K562 (cell line): ENCODE results near the gene TMEM129.

Experiments
- FOXA1 ChIP-seq: fragments of 450-650 bp; IDR thresholded peaks from 2 replicates; pipeline ENCODE4 v1.6.1; 2016; ENCODE audit warnings: mild to moderate bottlenecking, borderline replicate concordance
- GTF2F1 ChIP-seq: IDR thresholded peaks from 2 replicates; pipeline ENCODE4 v1.6.1; 2011; ENCODE audit warnings: low read depth, low read length, improper control_type of control experiment
- NFIX ChIP-seq: fragments of 250-450 bp; sonication (Bioruptor Pico); IDR thresholded peaks from 2 replicates; pipeline ENCODE4 v1.4.0; 2020; ENCODE audit warnings: low read depth, mild to moderate bottlenecking, moderate library complexity
- POLR2A ChIP-seq: fragments of 450-650 bp; conservative IDR thresholded peaks from 2 replicates; pipeline ENCODE4 v1.6.1; 2016
- POLR2AphosphoS5 ChIP-seq: IDR thresholded peaks from 2 replicates; pipeline ENCODE4 v1.6.1; 2011; ENCODE audit warnings: mild to moderate bottlenecking, low read depth, low read length, moderate library complexity; ENCODE audit not compliant: control insufficient read depth, insufficient read depth
- RAD51 ChIP-seq: fragments of 450-650 bp; IDR thresholded peaks from 2 replicates; pipeline ENCODE4 v1.7.1; 2016; ENCODE audit warnings: low read depth, mild to moderate bottlenecking, borderline replicate concordance
- SP1 ChIP-seq: sonication (generic); formaldehyde crosslinking; IDR thresholded peaks from 2 replicates; pipeline ENCODE4 v1.8.1; 2022; ENCODE audit warnings: mild to moderate bottlenecking, missing genetic modification reagents
- SRF ChIP-seq, 2 experiments: fragments of 250-450, 450-650 bp in 1 of 2; sonication (Bioruptor Pico) in 1 of 2; sonication (generic) in 1 of 2; formaldehyde crosslinking; IDR thresholded peaks; 2 replicates each; pipeline versions ENCODE4 v1.5.0 to v1.5.1; 2020 to 2022; ENCODE audit warnings: mild to moderate bottlenecking in 1 of 2, missing genetic modification reagents in 1 of 2
- TCF7 ChIP-seq: sonication (generic); IDR thresholded peaks from 2 replicates; pipeline ENCODE4 v1.6.1; 2016; ENCODE audit warnings: antibody characterized with exemption, borderline replicate concordance
- TCF7L2 ChIP-seq: fragments of 150-350 bp; IDR thresholded peaks from 2 replicates; pipeline ENCODE4 v1.6.1; 2016; ENCODE audit warnings: low read depth, mild to moderate bottlenecking, low read length, moderate library complexity
- ZFX ChIP-seq: sonication (generic); formaldehyde crosslinking; IDR thresholded peaks from 2 replicates; pipeline ENCODE4 v1.8.0; 2022; ENCODE audit warnings: mild to moderate bottlenecking, missing genetic modification reagents, moderate library complexity
- ZZZ3 ChIP-seq: fragments of 450-650 bp; IDR thresholded peaks from 2 replicates; pipeline ENCODE4 v1.6.1; 2016; ENCODE audit warnings: antibody characterized with exemption, mild to moderate bottlenecking, moderate library complexity
- TF ChIP-seq, protein P1 (sequence below): fragments of 450-650 bp; IDR thresholded peaks from 2 replicates; pipeline ENCODE4 v1.6.1; 2016; ENCODE audit warnings: borderline replicate concordance
- TF ChIP-seq, protein P2 (sequence below): fragments of 200-800 bp; sonication (Bioruptor generic); IDR thresholded peaks from 2 replicates; pipeline ENCODE4 v1.6.1; 2016; ENCODE audit warnings: missing genetic modification characterization, missing compliant biosample characterization

DNA sequence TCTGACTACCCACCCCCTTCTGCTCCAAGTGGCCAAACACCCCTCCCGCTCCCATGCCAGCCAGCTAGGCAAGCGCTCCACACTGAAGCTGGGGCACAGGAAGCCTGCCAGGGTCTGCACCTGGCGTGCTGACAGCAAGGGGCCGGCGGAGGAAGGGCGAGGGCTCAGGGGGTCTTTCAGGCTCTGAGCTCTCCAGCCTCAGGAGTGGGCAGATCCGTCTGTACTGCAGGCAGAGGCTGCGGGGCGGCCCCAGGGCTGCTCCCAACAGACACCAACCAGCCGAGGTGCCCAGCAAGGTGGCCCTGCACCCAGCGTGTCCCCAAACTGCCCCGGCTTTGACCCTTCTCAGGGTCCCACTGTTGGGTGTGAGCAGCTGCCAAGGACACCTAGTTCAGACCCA, 51.9 kb downstream of the TMEM129 start:
- no peak for TF ChIP-seq GTF2F1
- TF ChIP-seq TCF7, result no peak
- no peak for TF ChIP-seq NFIX (CRISPR knock-in tag)
- no peak for TF ChIP-seq SP1 (CRISPR knock-in tag)
- TF ChIP-seq ZZZ3, result no peak
- TF ChIP-seq, protein P1, sequence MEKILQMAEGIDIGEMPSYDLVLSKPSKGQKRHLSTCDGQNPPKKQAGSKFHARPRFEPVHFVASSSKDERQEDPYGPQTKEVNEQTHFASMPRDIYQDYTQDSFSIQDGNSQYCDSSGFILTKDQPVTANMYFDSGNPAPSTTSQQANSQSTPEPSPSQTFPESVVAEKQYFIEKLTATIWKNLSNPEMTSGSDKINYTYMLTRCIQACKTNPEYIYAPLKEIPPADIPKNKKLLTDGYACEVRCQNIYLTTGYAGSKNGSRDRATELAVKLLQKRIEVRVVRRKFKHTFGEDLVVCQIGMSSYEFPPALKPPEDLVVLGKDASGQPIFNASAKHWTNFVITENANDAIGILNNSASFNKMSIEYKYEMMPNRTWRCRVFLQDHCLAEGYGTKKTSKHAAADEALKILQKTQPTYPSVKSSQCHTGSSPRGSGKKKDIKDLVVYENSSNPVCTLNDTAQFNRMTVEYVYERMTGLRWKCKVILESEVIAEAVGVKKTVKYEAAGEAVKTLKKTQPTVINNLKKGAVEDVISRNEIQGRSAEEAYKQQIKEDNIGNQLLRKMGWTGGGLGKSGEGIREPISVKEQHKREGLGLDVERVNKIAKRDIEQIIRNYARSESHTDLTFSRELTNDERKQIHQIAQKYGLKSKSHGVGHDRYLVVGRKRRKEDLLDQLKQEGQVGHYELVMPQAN, result no peak
- no peak for TF ChIP-seq POLR2A
- no peak for TF ChIP-seq FOXA1
- no peak for TF ChIP-seq RAD51
- TF ChIP-seq, protein P2, sequence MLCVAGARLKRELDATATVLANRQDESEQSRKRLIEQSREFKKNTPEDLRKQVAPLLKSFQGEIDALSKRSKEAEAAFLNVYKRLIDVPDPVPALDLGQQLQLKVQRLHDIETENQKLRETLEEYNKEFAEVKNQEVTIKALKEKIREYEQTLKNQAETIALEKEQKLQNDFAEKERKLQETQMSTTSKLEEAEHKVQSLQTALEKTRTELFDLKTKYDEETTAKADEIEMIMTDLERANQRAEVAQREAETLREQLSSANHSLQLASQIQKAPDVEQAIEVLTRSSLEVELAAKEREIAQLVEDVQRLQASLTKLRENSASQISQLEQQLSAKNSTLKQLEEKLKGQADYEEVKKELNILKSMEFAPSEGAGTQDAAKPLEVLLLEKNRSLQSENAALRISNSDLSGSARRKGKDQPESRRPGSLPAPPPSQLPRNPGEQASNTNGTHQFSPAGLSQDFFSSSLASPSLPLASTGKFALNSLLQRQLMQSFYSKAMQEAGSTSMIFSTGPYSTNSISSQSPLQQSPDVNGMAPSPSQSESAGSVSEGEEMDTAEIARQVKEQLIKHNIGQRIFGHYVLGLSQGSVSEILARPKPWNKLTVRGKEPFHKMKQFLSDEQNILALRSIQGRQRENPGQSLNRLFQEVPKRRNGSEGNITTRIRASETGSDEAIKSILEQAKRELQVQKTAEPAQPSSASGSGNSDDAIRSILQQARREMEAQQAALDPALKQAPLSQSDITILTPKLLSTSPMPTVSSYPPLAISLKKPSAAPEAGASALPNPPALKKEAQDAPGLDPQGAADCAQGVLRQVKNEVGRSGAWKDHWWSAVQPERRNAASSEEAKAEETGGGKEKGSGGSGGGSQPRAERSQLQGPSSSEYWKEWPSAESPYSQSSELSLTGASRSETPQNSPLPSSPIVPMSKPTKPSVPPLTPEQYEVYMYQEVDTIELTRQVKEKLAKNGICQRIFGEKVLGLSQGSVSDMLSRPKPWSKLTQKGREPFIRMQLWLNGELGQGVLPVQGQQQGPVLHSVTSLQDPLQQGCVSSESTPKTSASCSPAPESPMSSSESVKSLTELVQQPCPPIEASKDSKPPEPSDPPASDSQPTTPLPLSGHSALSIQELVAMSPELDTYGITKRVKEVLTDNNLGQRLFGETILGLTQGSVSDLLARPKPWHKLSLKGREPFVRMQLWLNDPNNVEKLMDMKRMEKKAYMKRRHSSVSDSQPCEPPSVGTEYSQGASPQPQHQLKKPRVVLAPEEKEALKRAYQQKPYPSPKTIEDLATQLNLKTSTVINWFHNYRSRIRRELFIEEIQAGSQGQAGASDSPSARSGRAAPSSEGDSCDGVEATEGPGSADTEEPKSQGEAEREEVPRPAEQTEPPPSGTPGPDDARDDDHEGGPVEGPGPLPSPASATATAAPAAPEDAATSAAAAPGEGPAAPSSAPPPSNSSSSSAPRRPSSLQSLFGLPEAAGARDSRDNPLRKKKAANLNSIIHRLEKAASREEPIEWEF (CRISPR knock-in tag), result no peak
- TF ChIP-seq POLR2AphosphoS5, result no peak
- no peak for TF ChIP-seq SRF (CRISPR knock-in tag; IDR thresholded peaks at IDR 0.05)
- no peak for TF ChIP-seq ZFX (CRISPR knock-in tag)
- TF ChIP-seq TCF7L2, result no peak
